Heart right ventricle (tissue), 16 donors: ENCODE data around the gene WDR86. TPM values are rescaled to one million over a fixed set of nuclear protein-coding genes. Genes with fewer than 3 reads are reported as not detected.

ENCODE experiments used
- ATAC-seq, 8 donors: fragments of 200-7000 bp; cut with Tn5 transposase; one replicate each; pipeline ENCODE4 v1.9.1; 2020; ENCODE audit warnings: mild to moderate bottlenecking in 8 of 8, moderate library complexity in 8 of 8, moderate number of reproducible peaks in 1 of 8
- DNase-seq, 2 donors: peaks; one replicate each; pipeline ENCODE4 v3.0.0-alpha.2; 2020
- H3K27ac ChIP-seq, 10 donors: fragments of 200-600 bp; sonication (generic) in 2 of 10; one replicate each; pipeline versions ENCODE4 v1.5.0 to v1.8.0; 2020 to 2022; ENCODE audit warnings: mild to moderate bottlenecking in 3 of 10
- H3K27me3 ChIP-seq, 7 donors: fragments of 200-600 bp; one replicate each; pipeline ENCODE4 v1.8.0; 2021 to 2022; ENCODE audit warnings: mild to moderate bottlenecking in 2 of 7
- H3K36me3 ChIP-seq, 9 donors: fragments of 200-600 bp; sonication (generic) in 1 of 9; one replicate each; pipeline versions ENCODE4 v1.5.0 to v1.8.0; 2020 to 2022; ENCODE audit warnings: mild to moderate bottlenecking in 2 of 9
- H3K4me1 ChIP-seq, 9 donors: fragments of 200-600 bp; sonication (generic) in 1 of 9; one replicate each; pipeline versions ENCODE4 v1.5.0 to v1.8.0; 2020 to 2022; ENCODE audit warnings: mild to moderate bottlenecking in 4 of 9
- H3K4me3 ChIP-seq, 10 donors: fragments of 200-600 bp; sonication (generic) in 2 of 10; one replicate each; pipeline versions ENCODE4 v1.5.0 to v1.8.0; 2020 to 2022; ENCODE audit warnings: mild to moderate bottlenecking in 7 of 10, moderate library complexity in 2 of 10
- H3K9me3 ChIP-seq, 11 donors: fragments of 200-600 bp in 10 of 11; sonication (generic) in 2 of 11; one replicate each; pipeline versions ENCODE4 v1.5.0 to v1.8.0; 2013 to 2022; ENCODE audit warnings: mild to moderate bottlenecking in 2 of 11, control low read depth in 1 of 11, moderate library complexity in 1 of 11
- CTCF ChIP-seq, 9 donors: fragments of 200-600 bp; sonication (generic) in 2 of 9; IDR thresholded peaks; one replicate each; pipeline versions ENCODE4 v1.5.0 to v1.8.0; 2021 to 2022; ENCODE audit warnings: antibody characterized with exemption in 9 of 9, mild to moderate bottlenecking in 5 of 9, moderate library complexity in 1 of 9
- WGBS, 2 donors: extraction: QIAGEN DNeasy Blood & Tissue Kit; methylation state at CpG; one replicate each; pipeline ENCODE4 v1.1.7; 2013; ENCODE audit warnings: inconsistent platforms in 1 of 2; 5-methylcytosine and 5-hydroxymethylcytosine counted together
- intact Hi-C, 10 donors: fragments of 100-400 bp; cut with DNase I; formaldehyde crosslinking; loops; one replicate each; pipeline versions ENCODE4 v1.11.1 to v1.14.2; 2022
- polyA plus RNA-seq, 2 donors: library from polyadenylated mRNA; stranded (reverse); fragments of 200-250 nt; gene quantifications; one replicate each; pipeline ENCODE4 v1.2.3, GENCODE V29; 2013
- total RNA-seq, 10 donors: library from RNA; stranded (reverse); fragmentation: NEBNext Ultra II Directional in 3 of 10; extraction: Animal tissue kit (Norgen Biotek cat#: 25700) in 3 of 10; gene quantifications; one replicate each; pipeline versions ENCODE4 v1.2.1 to v1.2.4, GENCODE V29; 2021 to 2023
- donor health status: Arrhythmogenic right ventricular cardiomyopathy.
- donor health status: ischemic (EF 13 %, LVEDD 7.1; RV severe dilation, severe dysfunction).
- donor health status: healthy with polysubstance abuse.
- donor health status: DM: no; HTN: yes; CAD: no.
- donor health status: DM: no; HTN: no; CAD: no.
- donor health status: ischemic (EF 25% LVEDD 6.9; RV normal size, moderate dysfunction).
- donor health status: ischemic (EF 25% LVEDD 5.7; RV mildly dilated, moderate dysfunction).
- donor health status: healthy.
- donor health status: DM: yes; HTN: yes; CAD: no.
- donor health status: Ischemic cardiomyopathy.
- donor health status: ischemic (EF 35%, LVEDD 5.7; RV mildly dilated, moderate dysfunction).
- donor health status: nonischemic (EF 11% LVEDD 7.7; RV severe dilation, severe dysfunction).
- donor health status: DM: yes; HTN: yes; CAD: no.
- donor health status: PGD.
- donor health status: ischemic (EF 29% LVEDD 5.4; RV normal size, mild dysfunction).
- donor health status: nonischemic (EF 23%, LVEDD 6.1; RV moderate dilation, normal function).

WDR86 gene
- total and polyA plus RNA-seq, 12 donors, result 0.15 to 0.52 (median 0.25) TPM; not detected in 3

GRCh38 chr7:151392426-151392825 lies 17.4 kb downstream of the WDR86 start:
- Histone ChIP-seq H3K27ac (no peak overlapping the region), H3K36me3 (no peaks in the 10 kb centered on the region), H3K9me3 (no peaks in the 10 kb centered on the region), H3K4me1 (no peaks in the 10 kb centered on the region), H3K27me3 (peaks cover 0 to 43% (median 16%) of the 10 kb centered on the region in 7 donors), H3K4me3 (no peak overlapping the region)
- DNase-seq (no peak), ATAC-seq (no peak)
- WGBS, 2 donors, result 86 to 88% methylated on average over 13 of the region's 13 CpGs
- no peak for TF ChIP-seq CTCF (IDR thresholded peaks at IDR 0.05)
- intact Hi-C loops, result no loop called here

- intact Hi-C loops, result no loop called here
- 85 to 98% methylated on average over 8 of the region's 8 CpGs for WGBS, 2 donors
- DNase-seq (no peak), ATAC-seq (no peak)
- H3K4me3 ChIP-seq, result no peak overlapping the region
- H3K4me1 ChIP-seq, result no peaks in the 10 kb centered on the region
- peaks cover 0 to 43% (median 16%) of the 10 kb centered on the region in 7 donors for H3K27me3 ChIP-seq
- no peak for TF ChIP-seq CTCF (IDR thresholded peaks at IDR 0.05)
- no peak overlapping the region for H3K27ac ChIP-seq
- no peaks in the 10 kb centered on the region for H3K9me3 ChIP-seq
- H3K36me3 ChIP-seq, result no peaks in the 10 kb centered on the region
Measured at GRCh38 chr7:151392002-151392401, 17.8 kb downstream of the WDR86 start.

- Histone ChIP-seq H3K27me3 (peaks cover 0 to 43% (median 16%) of the 10 kb centered on the region in 7 donors), H3K27ac (no peak overlapping the region)
- no peak for TF ChIP-seq CTCF (IDR thresholded peaks at IDR 0.05)
Measured at GRCh38 chr7:151391358-151391730, 18.5 kb downstream of the WDR86 start.

GRCh38 chr7:151390598-151391357 lies 19.1 kb downstream of the WDR86 start:
- Histone ChIP-seq H3K27me3 (peaks cover 0 to 43% (median 16%) of the 10 kb centered on the region in 7 donors), H3K4me3 (no peak overlapping the region), H3K27ac (no peak overlapping the region), H3K36me3 (no peaks in the 10 kb centered on the region), H3K9me3 (no peaks in the 10 kb centered on the region), H3K4me1 (no peaks in the 10 kb centered on the region)
- ATAC-seq (no peak), DNase-seq (no peak)
- 77 to 80% methylated on average over 25 of the region's 25 CpGs for WGBS, 2 donors
- no peak for TF ChIP-seq CTCF (IDR thresholded peaks at IDR 0.05)
- intact Hi-C loops, result no loop called here

More at GRCh38 chr7:151391358-151391730, 18.5 kb downstream of the WDR86 start:
- Histone ChIP-seq H3K36me3 (no peaks in the 10 kb centered on the region), H3K9me3 (no peaks in the 10 kb centered on the region), H3K4me1 (no peaks in the 10 kb centered on the region), H3K4me3 (no peak overlapping the region)
- intact Hi-C loops, result no loop called here
- 89 to 91% methylated on average over 9 of the region's 9 CpGs for WGBS, 2 donors
- ATAC-seq (no peak), DNase-seq (no peak)
